ENCODE results near the gene FAM120A. TPM values are rescaled to one million over a fixed set of nuclear protein-coding genes. Genes with fewer than 3 reads are reported as not detected.

FAM120A gene
- total and polyA plus RNA-seq, 12 donors = 42.6 to 147 (median 96.4) TPM

DNA sequence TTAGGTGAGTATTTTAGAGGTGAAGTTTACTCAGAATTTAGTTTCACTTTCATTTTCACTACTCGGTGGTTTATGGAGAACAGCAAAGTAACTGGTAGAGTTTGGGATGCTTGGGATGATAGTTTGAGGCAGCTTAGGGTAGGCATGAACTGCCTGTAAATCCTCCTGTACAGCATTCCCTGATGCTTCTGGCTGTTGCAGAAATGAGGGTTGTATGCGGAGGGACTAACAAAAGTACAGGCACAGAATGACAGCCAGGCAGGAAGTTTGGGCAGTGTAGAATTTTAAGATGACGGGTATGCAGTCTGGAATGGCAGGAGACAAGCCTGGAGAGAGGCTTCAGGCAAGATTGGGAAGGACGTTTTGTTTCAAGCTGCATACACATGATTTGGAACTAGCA lies 49.9 kb downstream of the FAM120A start:
- intact Hi-C loops (cut with DNase I) = no loop called here
- H3K27me3 ChIP-seq = no peaks in the 10 kb centered on the region
- H3K36me3 ChIP-seq (replicated peaks in 1 of 2) = peaks cover 0 to 27% of the 10 kb centered on the region in 2 donors
- no peak for TF ChIP-seq POLR2A (IDR thresholded peaks at IDR 0.05)
- H3K27ac ChIP-seq = peak overlapping the region in 1 of 5 donors; percentile 63
- no peak for DNase-seq
- peaks cover 10 to 26% of the 10 kb centered on the region in 2 donors for H3K4me1 ChIP-seq (replicated peaks in 1 of 2)
- H3K4me3 ChIP-seq = peak overlapping the region in 2 of 4 donors; percentile 4 to 40
- no peaks in the 10 kb centered on the region for H3K9me3 ChIP-seq (replicated peaks in 1 of 3)
- WGBS, 4 donors = 39 to 50% (median 42%) methylated on average over 4 of the region's 4 CpGs

DNA sequence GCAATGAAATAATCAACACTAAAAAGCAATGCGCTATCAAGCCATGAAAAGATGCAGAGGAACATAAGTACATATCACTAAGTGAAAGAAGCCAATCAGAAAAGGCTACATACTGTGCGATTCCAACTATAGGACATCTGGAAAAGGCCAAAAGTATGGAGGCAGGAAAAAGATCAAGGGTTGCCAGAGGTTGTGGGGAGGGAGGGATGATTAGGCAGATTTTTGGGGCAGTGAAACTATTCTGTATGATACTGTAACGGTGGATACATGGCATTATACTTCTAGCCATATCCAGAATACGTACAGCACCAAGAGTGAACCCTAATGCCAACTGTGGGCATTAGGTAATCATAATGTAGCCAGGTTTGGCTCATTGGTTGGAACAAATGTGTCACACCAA lies 51.9 kb downstream of the FAM120A start:
- Histone ChIP-seq H3K9me3 (replicated peaks in 1 of 3) (no peaks in the 10 kb centered on the region), H3K4me1 (replicated peaks in 1 of 2) (peaks cover 10 to 26% of the 10 kb centered on the region in 2 donors), H3K27me3 (no peaks in the 10 kb centered on the region), H3K27ac (no peak overlapping the region), H3K4me3 (no peak overlapping the region), H3K36me3 (replicated peaks in 1 of 2) (peaks cover 0 to 15% of the 10 kb centered on the region in 2 donors)
- no peak for DNase-seq
- no peak for TF ChIP-seq POLR2A (IDR thresholded peaks at IDR 0.05)
- TF ChIP-seq, protein P1, sequence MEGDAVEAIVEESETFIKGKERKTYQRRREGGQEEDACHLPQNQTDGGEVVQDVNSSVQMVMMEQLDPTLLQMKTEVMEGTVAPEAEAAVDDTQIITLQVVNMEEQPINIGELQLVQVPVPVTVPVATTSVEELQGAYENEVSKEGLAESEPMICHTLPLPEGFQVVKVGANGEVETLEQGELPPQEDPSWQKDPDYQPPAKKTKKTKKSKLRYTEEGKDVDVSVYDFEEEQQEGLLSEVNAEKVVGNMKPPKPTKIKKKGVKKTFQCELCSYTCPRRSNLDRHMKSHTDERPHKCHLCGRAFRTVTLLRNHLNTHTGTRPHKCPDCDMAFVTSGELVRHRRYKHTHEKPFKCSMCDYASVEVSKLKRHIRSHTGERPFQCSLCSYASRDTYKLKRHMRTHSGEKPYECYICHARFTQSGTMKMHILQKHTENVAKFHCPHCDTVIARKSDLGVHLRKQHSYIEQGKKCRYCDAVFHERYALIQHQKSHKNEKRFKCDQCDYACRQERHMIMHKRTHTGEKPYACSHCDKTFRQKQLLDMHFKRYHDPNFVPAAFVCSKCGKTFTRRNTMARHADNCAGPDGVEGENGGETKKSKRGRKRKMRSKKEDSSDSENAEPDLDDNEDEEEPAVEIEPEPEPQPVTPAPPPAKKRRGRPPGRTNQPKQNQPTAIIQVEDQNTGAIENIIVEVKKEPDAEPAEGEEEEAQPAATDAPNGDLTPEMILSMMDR (IDR thresholded peaks at IDR 0.05) = no peak
- intact Hi-C loops (cut with DNase I) = no loop called here
- WGBS, 4 donors = 89 to 97% (median 94%) methylated on average over 4 of the region's 4 CpGs

DNA sequence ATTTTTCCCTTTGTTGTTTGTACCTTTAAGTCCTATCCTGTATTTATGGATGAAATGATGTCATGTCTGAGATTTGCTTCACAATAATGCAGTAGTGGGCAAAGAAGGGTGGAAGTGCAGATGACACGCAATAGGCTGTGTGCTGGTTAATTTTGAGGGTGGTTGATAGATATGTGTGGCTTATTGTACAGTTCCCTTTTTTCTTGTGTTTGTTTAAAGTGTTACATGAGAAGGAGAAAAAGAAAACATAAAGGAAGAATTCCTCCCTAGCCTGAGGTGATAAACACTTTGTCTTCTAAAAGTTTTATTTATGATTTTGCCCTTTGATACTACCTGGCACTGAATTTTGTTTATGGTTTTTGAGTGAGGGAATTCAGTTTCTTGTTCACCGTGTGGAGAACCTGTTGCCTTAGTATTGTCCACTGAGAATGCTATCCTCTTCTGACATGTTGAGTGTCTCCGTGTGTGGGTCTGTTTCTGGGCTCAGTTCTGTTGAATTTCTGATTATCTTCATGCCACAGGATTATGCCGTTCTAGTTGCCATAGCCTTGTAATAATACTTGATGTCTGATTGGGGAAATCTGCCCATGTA lies 54.2 kb downstream of the FAM120A start:
- WGBS, 4 donors = 54 to 69% (median 66%) methylated on average over 4 of the region's 4 CpGs
- H3K27ac ChIP-seq = peak overlapping the region in 2 of 5 donors; percentile 19 to 72
- no peaks in the 10 kb centered on the region for H3K9me3 ChIP-seq (replicated peaks in 1 of 3)
- intact Hi-C loops (cut with DNase I) = no loop called here
- no peak overlapping the region for H3K4me3 ChIP-seq
- peaks cover 10 to 28% of the 10 kb centered on the region in 2 donors for H3K4me1 ChIP-seq (replicated peaks in 1 of 2)
- H3K36me3 ChIP-seq (replicated peaks in 1 of 2) = no peaks in the 10 kb centered on the region
- no peak for TF ChIP-seq POLR2A (IDR thresholded peaks at IDR 0.05)
- TF ChIP-seq, protein P1 (IDR thresholded peaks at IDR 0.05) = no peak
- no peaks in the 10 kb centered on the region for H3K27me3 ChIP-seq
- DNase-seq = no peak

DNA sequence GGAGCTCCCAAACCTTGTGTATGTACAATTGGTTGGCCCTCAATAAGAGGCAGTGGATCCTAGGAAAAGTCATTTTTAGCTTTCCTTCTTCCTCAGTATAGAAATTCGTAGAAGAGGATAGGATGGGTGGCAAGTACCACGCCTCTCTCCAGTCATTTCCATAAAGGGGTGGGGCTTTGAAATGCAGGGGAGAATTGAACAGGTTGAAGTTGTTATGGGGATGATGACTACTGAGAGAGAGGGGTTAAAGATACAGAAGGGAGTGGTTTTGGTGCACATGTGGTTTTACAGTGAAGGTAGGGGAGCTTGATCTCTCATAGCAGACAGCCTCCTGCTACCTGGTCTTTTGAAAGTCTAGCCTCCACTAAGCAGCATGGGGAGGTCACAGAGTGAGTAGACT lies 56.3 kb downstream of the FAM120A start:
- no peaks in the 10 kb centered on the region for H3K36me3 ChIP-seq (replicated peaks in 1 of 2)
- intact Hi-C loops (cut with DNase I) = no loop called here
- H3K27me3 ChIP-seq = no peaks in the 10 kb centered on the region
- no peak overlapping the region for H3K27ac ChIP-seq
- H3K4me3 ChIP-seq = no peak overlapping the region
- H3K9me3 ChIP-seq (replicated peaks in 1 of 3) = no peaks in the 10 kb centered on the region
- TF ChIP-seq POLR2A (IDR thresholded peaks at IDR 0.05) = no peak
- TF ChIP-seq, protein P1 (IDR thresholded peaks at IDR 0.05) = no peak
- 87 to 95% (median 92%) methylated on average over 2 of the region's 2 CpGs for WGBS, 4 donors
- DNase-seq = no peak
- H3K4me1 ChIP-seq (replicated peaks in 1 of 2) = peaks cover 12 to 33% of the 10 kb centered on the region in 2 donors

DNA sequence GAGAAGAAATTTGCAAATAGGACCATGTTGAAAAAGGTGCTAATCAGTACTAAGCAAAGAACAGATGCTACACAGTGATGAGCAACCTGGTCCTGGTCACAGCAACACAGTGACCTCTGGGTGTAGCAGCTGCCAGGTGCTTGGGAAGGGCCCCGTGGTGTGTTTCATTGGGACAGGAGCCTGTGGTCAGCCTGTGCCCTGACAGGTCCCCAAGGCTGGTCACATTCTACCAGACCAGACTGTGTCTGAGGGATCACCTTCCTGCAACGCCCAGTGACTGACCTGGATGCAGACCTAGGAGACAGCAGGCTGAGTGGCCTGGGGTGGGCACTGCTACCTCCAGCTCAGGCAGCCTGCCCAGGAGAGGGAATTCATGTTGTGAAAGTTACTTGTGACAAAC lies 56.7 kb downstream of the FAM120A start:
- Histone ChIP-seq H3K36me3 (replicated peaks in 1 of 2) (no peaks in the 10 kb centered on the region), H3K27ac (no peak overlapping the region), H3K4me1 (replicated peaks in 1 of 2) (peaks cover 12 to 37% of the 10 kb centered on the region in 2 donors), H3K9me3 (replicated peaks in 1 of 3) (no peaks in the 10 kb centered on the region), H3K4me3 (no peak overlapping the region), H3K27me3 (no peaks in the 10 kb centered on the region)
- no peak for DNase-seq
- WGBS, 4 donors = 75 to 94% (median 91%) methylated on average over 2 of the region's 2 CpGs; no CpG with 5 or more reads in 1 of the 4 donors
- intact Hi-C loops (cut with DNase I) = no loop called here
- TF ChIP-seq, protein P1 (IDR thresholded peaks at IDR 0.05) = no peak
- no peak for TF ChIP-seq POLR2A (IDR thresholded peaks at IDR 0.05)

Measured in adrenal gland (tissue), 12 donors.